T47D (cell line): ENCODE data around the gene VPS51.
A peak's percentile ranks its signal among the peaks of the same experiment; 100 is the strongest.
"Not testable (repeated sequence)": the region's sequence is repeated elsewhere in the genome, so short reads cannot be mapped to it uniquely, and the experiment has no call there.

Source experiments
- DNase-seq, 2 experiments: peaks; one replicate each; pipeline versions ENCODE4 v3.0.0 to v3.0.0-alpha.2; 2011 to 2012; ENCODE audit warnings: low read depth in 1 of 2, low spot score in 1 of 2
- JUND ChIP-seq: IDR thresholded peaks from 2 replicates; pipeline ENCODE4 v1.6.1; 2012; ENCODE audit warnings: low read depth
- in situ Hi-C: cut with HindIII; loops from 2 replicates; pipeline ENCODE4 v1.10.0; 2016; ENCODE audit warnings: low sequenced_read_pairs, low pct_unique_long_range_greater_than_20kb

The VPS51 gene

GRCh38 chr11:65131417-65131776 is 35.4 kb downstream of the VPS51 start:
- in situ Hi-C loops, result no loop called here
- no peak for TF ChIP-seq JUND
- DNase-seq, result no peak

GRCh38 chr11:65131895-65132237 is 35.9 kb downstream of the VPS51 start:
- no peak for DNase-seq
- in situ Hi-C loops, result no loop called here
- TF ChIP-seq JUND, result no peak

GRCh38 chr11:65132238-65132987 is 36.4 kb downstream of the VPS51 start:
- TF ChIP-seq JUND, result no peak
- no peak for DNase-seq
- in situ Hi-C loops, result no loop called here

- DNase-seq, result peak; percentile 78 to 92
- TF ChIP-seq JUND, result no peak
- in situ Hi-C loops, result no loop called here
These were observed 37.1 kb downstream of the VPS51 start for GRCh38 chr11:65132988-65133700.

- no peak for DNase-seq
- in situ Hi-C loops, result no loop called here
- no peak for TF ChIP-seq JUND
These were observed 37.7 kb downstream of the VPS51 start for GRCh38 chr11:65133724-65134123.

GRCh38 chr11:65134240-65134951 is 38.4 kb downstream of the VPS51 start, which contains the start of gene SYVN1:
Gene SYVN1, minus strand, starts transcription at chr11:65134519. Its CDS starts 918 bp downstream, at chr11:65133601.
- no peak for TF ChIP-seq JUND
- DNase-seq, result peak; percentile 91 to 96
- in situ Hi-C loops, result no loop called here

GRCh38 chr11:65134952-65135632 is 39.1 kb downstream of the VPS51 start:
- in situ Hi-C loops, result no loop called here
- TF ChIP-seq JUND, result no peak

GRCh38 chr11:65135633-65136145 is 39.7 kb downstream of the VPS51 start:
- in situ Hi-C loops, result no loop called here
- DNase-seq, result no peak
- TF ChIP-seq JUND, result no peak

More at GRCh38 chr11:65134952-65135632, 39.1 kb downstream of the VPS51 start:
- peak; percentile 99 for DNase-seq

- TF ChIP-seq JUND, result no peak
- no peak for DNase-seq
- in situ Hi-C loops, result no loop called here
These were observed 40.6 kb downstream of the VPS51 start for GRCh38 chr11:65136515-65137096.

GRCh38 chr11:65141896-65142494 is 46.0 kb downstream of the VPS51 start:
- in situ Hi-C loops, result no loop called here
- TF ChIP-seq JUND, result no peak
- DNase-seq, result no peak

- in situ Hi-C loops, result no loop called here
- no peak for TF ChIP-seq JUND
- DNase-seq, result no peak
These were observed 51.5 kb downstream of the VPS51 start for GRCh38 chr11:65147352-65148075.

- TF ChIP-seq JUND, result no peak
- in situ Hi-C loops, result no loop called here
- no peak for DNase-seq
These were observed 52.6 kb downstream of the VPS51 start for GRCh38 chr11:65148657-65149056.

GRCh38 chr11:65150131-65150508 is 54.1 kb downstream of the VPS51 start:
- in situ Hi-C loops, DNase-seq: not testable (repeated sequence)
